GM12801 (cell line): Measurements from ENCODE around the gene CBFA2T2.

Experiments
- CTCF ChIP-seq: IDR thresholded peaks from one replicate; pipeline ENCODE4 v1.5.1; 2011; ENCODE audit warnings: control low read depth; ENCODE audit not compliant: insufficient read length; ENCODE audit errors: extremely low read depth

Gene CBFA2T2

GRCh38 chr20:33656783-33657703 is 167.1 kb downstream of the CBFA2T2 start:
- no peak for TF ChIP-seq CTCF

- TF ChIP-seq CTCF = no peak
These were observed 167.8 kb downstream of the CBFA2T2 start for GRCh38 chr20:33657704-33658095.

GRCh38 chr20:33658510-33658909 is 168.6 kb downstream of the CBFA2T2 start:
- TF ChIP-seq CTCF = no peak

GRCh38 chr20:33658929-33659328 is 169.0 kb downstream of the CBFA2T2 start:
- TF ChIP-seq CTCF = no peak

- no peak for TF ChIP-seq CTCF
These were observed 169.6 kb downstream of the CBFA2T2 start for GRCh38 chr20:33659341-33660034.

- TF ChIP-seq CTCF = no peak
These were observed 170.3 kb downstream of the CBFA2T2 start for GRCh38 chr20:33660035-33660684.

GRCh38 chr20:33660685-33661058 is 170.8 kb downstream of the CBFA2T2 start:
- no peak for TF ChIP-seq CTCF
